GM12874 (cell line): ENCODE results near the gene CENPO.

ENCODE experiments used
- TF ChIP-seq, protein P1 (sequence below): IDR thresholded peaks from 2 replicates; pipeline ENCODE4 v1.5.1; 2011; ENCODE audit warnings: low read depth, mild to moderate bottlenecking, control low read depth, low read length, moderate library complexity; ENCODE audit not compliant: insufficient read depth

The CENPO gene

DNA sequence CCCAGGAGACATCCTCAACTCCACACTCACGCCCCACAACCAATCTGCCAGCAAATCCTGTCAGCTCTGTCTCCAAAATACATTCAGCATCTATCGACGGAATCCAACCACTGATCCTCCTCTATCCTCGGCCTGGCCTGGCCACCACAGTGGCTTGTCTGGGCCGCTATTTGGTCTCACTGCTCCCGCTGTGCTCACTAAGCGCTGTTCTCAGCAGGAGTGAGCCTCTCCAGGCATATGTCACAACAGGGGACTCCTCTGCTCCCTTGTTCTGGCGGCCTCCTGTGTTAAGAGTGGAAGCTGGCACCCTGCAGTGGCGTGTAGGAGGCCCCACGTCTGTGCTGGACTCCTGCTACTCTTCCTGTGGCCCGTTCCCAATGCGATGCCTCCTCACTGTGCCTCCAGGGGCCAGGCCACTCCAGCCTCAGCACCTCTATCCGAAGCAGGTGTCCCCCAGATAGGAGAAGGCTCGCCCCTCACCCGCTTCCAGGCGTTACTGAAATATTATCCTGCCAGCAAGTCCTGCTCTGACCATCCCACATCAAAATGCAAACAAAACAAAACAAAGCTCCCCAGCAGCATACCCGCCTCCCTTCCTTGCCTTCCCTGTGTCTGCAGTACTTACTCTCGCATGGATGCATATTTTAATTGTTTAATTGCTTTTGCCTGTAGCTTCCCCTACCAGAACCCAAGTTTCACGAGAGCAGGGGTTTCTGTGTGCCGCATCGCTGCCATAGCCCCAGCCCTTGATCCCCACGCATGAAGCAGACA, 39.9 kb downstream of the CENPO start:
- TF ChIP-seq, protein P1, sequence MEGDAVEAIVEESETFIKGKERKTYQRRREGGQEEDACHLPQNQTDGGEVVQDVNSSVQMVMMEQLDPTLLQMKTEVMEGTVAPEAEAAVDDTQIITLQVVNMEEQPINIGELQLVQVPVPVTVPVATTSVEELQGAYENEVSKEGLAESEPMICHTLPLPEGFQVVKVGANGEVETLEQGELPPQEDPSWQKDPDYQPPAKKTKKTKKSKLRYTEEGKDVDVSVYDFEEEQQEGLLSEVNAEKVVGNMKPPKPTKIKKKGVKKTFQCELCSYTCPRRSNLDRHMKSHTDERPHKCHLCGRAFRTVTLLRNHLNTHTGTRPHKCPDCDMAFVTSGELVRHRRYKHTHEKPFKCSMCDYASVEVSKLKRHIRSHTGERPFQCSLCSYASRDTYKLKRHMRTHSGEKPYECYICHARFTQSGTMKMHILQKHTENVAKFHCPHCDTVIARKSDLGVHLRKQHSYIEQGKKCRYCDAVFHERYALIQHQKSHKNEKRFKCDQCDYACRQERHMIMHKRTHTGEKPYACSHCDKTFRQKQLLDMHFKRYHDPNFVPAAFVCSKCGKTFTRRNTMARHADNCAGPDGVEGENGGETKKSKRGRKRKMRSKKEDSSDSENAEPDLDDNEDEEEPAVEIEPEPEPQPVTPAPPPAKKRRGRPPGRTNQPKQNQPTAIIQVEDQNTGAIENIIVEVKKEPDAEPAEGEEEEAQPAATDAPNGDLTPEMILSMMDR, result no peak

DNA sequence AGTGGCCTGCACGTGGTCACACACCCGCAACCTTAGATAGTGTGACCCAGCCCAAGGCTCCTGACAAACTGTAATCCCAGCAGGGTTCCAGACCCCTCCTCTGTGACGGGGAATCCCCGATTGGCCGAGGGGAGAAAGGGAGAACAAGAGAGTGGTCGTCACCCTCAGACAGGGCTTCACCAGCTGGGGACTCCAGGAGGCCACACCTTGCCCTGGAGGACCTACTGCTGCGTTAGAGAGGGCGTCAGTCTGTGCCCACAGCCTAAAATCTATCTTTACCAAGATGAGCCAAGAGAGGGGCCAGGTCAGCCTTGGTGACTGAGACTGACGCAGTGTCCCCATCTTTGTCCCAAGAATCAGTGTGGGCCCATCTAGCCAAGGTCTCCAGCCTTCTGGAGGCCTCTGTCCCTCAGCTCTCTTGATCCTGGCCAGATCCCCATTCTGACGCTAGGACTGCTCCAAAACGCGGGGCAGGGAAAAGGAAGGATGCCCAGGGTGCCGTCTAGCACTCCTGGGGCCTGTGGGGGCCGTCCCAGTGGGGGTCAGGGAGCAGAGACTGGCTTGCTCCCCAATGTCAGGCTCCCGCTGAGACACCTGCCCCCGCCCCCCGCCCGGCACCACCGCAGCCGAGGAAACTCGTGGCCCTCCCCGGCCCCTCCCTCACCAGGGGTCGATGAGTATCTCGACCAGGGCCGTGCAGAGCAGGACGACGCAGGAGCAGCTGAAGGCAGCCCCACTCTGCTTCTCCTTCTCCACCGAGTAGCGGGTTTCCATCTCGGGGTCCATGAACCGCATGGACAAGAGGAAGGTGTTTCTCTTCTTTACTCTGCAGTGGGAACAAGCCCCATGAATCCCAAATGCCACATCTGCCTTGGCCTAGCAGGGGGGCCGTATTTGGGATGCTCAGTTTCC, 40.9 kb downstream of the CENPO start:
- TF ChIP-seq, protein P1, result no peak

DNA sequence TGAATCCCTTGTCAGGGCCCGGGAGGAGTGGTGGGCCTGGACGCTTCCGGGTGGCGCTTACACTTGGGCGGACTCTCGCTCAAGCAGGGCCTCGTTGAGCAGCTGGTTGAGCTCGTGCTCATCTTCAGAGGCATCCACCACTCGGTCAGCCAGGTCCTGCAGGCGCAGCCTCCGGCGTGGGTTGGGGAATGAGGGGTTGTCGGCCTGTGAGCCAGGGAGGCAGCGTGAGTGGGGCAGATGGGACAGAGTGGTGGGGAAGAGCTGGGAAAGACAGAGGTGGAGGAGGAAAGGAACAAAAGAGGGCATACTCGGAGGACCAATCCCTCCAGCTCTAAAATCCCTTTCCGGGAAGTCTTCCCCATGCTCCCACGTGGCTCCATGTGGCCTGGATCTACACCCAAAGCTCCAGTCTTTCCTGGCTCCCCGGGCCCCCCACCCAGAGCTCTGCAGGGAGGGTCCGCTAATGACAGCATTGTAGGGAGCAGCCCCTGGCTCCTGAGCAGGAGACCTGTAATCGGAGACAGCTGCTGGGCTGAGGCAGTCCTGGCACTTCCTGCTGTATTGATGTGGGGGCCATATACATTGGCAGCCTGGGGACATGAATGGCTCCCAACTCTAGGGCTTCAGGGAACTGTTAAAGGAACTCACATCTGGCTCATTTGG, 41.6 kb downstream of the CENPO start:
- TF ChIP-seq, protein P1, result no peak

DNA sequence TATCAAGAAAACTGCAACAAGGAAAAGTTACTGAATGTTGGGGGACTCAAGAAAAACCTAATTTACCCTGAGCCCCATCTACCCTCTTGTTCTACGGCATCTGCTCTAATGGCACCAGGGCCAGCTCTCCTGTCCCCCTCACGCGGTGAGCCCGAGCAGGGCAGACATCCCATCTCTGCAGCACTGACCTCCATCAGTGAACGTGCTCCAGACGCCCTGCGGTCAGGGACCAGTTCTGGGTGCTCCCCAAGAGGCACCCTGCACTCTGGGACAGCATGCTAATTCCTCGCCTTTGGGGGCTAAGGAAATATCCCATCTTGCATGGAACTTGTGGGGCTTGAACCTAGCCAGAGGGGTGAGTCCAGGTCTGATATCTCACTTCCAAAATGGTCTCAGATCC, 43.0 kb downstream of the CENPO start:
- TF ChIP-seq, protein P1, result no peak

DNA sequence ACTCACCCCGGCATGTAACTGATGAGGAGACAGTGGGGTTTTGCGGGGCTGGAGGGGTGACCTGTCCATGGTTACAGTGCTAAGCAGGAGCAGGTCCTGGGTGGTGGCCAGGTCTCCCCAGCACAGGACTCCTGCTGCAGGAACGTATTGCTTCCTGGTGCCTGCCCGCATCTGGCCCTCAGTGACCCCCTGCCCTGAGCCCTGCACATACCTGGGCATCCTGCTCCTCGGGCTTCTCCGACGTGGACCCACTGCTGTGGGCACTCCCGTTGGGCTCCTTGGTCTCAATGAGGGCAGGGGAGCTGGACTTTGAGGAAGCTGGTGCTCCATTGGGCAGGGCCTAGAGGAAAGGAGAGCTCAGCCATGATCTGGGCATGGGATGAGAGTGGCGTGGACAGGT, 43.5 kb downstream of the CENPO start:
- TF ChIP-seq, protein P1, result no peak

DNA sequence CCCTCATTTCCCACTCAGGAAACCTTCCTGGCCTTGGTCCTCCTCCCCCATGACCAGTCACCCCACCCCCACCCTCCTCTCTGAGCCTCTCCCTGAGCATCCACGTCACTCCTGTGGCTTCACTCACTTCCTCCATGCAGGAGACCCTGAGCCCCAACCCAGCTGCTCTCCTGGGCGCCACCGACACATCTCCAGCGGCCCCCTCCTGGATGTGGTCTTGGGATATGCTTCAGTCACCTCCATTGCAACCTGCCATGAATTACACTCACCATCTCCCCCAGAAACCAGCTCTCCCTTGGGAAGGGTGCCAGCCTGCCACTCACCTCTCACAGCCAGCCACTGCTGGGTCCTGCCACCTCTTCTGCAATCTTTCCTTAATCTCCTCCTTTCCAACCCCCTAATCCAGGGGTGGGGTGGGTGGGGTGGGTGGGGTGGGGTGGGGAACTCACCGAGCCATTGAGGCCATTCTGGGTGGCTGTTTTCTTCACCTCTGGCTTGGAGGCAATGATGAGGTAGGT, 44.8 kb downstream of the CENPO start:
- TF ChIP-seq, protein P1, result no peak

DNA sequence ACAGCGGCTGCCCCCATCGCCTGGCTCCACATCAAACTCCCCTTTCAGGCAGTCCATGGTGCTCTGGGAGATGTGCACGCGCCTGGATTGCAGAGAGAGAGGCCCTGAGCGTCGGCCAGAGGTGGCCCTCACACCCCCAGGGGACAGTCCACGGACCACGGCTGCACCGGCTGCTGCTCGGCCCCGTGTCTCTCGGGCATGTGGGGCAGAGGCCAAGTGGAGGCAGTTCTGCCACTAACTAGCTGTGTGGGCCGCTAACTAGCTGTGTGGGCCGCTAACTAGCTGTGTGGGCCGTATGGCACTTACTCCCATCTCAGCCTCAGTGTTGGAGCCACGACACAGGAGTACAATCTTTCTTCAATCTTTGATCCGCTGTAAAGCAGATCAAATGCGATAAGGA, 45.3 kb downstream of the CENPO start:
- TF ChIP-seq, protein P1, result no peak
